Fibroblast of pulmonary artery (primary cell): ENCODE data around the gene TCF7L2.

Source experiments
- DNase-seq: peaks from one replicate; pipeline ENCODE4 v3.0.0-alpha.2; 2010; ENCODE audit warnings: low read depth
- H3K4me3 ChIP-seq: replicated peaks from 2 replicates; pipeline ENCODE4 v1.5.1; 2011; ENCODE audit warnings: low read depth, mild to moderate bottlenecking, control low read depth, low read length, moderate library complexity
- CTCF ChIP-seq: IDR thresholded peaks from 2 replicates; pipeline ENCODE4 v1.5.1; 2011; ENCODE audit warnings: mild to moderate bottlenecking, control low read depth, low read length, inconsistent platforms; ENCODE audit errors: missing control alignments

The TCF7L2 gene

GRCh38 chr10:113139699-113140098 is 189.7 kb downstream of the TCF7L2 start:
- no peak overlapping the region for H3K4me3 ChIP-seq
- peak; percentile 44 for DNase-seq
- peak; percentile 47 for TF ChIP-seq CTCF

GRCh38 chr10:113140143-113141011 is 190.3 kb downstream of the TCF7L2 start:
- H3K4me3 ChIP-seq: no peak overlapping the region
- no peak for DNase-seq
- no peak for TF ChIP-seq CTCF

- no peak overlapping the region for H3K4me3 ChIP-seq
- TF ChIP-seq CTCF: no peak
- DNase-seq: no peak
These were observed 192.7 kb downstream of the TCF7L2 start for GRCh38 chr10:113142601-113143362.

- no peak overlapping the region for H3K4me3 ChIP-seq
- DNase-seq: no peak
- no peak for TF ChIP-seq CTCF
These were observed 194.5 kb downstream of the TCF7L2 start for GRCh38 chr10:113144576-113144975.

GRCh38 chr10:113148071-113148825 is 198.2 kb downstream of the TCF7L2 start:
- H3K4me3 ChIP-seq: no peak overlapping the region
- no peak for DNase-seq
- no peak for TF ChIP-seq CTCF

GRCh38 chr10:113148901-113149300 is 198.9 kb downstream of the TCF7L2 start:
- TF ChIP-seq CTCF: no peak
- H3K4me3 ChIP-seq: no peak overlapping the region
- no peak for DNase-seq
